ENCODE data around the gene AAK1.

AAK1 gene

GRCh38 chr2:69521747-69522146 lies 121.8 kb downstream of the AAK1 start:
- DNase-seq: no peak

- DNase-seq: no peak
These were observed 124.7 kb downstream of the AAK1 start for GRCh38 chr2:69518841-69519240.

- no peak for DNase-seq
These were observed 126.1 kb downstream of the AAK1 start for GRCh38 chr2:69517410-69517809.

GRCh38 chr2:69514819-69515218 lies 128.7 kb downstream of the AAK1 start:
- no peak for DNase-seq

GRCh38 chr2:69514406-69514805 lies 129.1 kb downstream of the AAK1 start:
- no peak for DNase-seq

GRCh38 chr2:69512446-69512845 lies 131.1 kb downstream of the AAK1 start:
- DNase-seq: no peak

- no peak for DNase-seq
These were observed 133.3 kb downstream of the AAK1 start for GRCh38 chr2:69510204-69510603.

GRCh38 chr2:69509750-69510140 lies 133.8 kb downstream of the AAK1 start:
- DNase-seq: no peak

- DNase-seq: peak; percentile 86
These were observed 134.4 kb downstream of the AAK1 start for GRCh38 chr2:69509011-69509749.

GRCh38 chr2:69505710-69506109 lies 137.8 kb downstream of the AAK1 start:
- no peak for DNase-seq

- no peak for DNase-seq
These were observed 142.2 kb downstream of the AAK1 start for GRCh38 chr2:69501301-69501700.

- no peak for DNase-seq
These were observed 143.6 kb downstream of the AAK1 start for GRCh38 chr2:69499966-69500365.

GRCh38 chr2:69499242-69499641 lies 144.3 kb downstream of the AAK1 start:
- DNase-seq: no peak

GRCh38 chr2:69495861-69496260 lies 147.7 kb downstream of the AAK1 start:
- no peak for DNase-seq

- no peak for DNase-seq
These were observed 148.5 kb downstream of the AAK1 start for GRCh38 chr2:69495008-69495407.

GRCh38 chr2:69494126-69494525 lies 149.4 kb downstream of the AAK1 start:
- no peak for DNase-seq

- no peak for DNase-seq
These were observed 150.3 kb downstream of the AAK1 start for GRCh38 chr2:69493268-69493667.

- DNase-seq: no peak
These were observed 151.7 kb downstream of the AAK1 start for GRCh38 chr2:69491864-69492263.

- DNase-seq: no peak
These were observed 153.1 kb downstream of the AAK1 start for GRCh38 chr2:69490486-69490885.

GRCh38 chr2:69489793-69490192 lies 153.7 kb downstream of the AAK1 start:
- no peak for DNase-seq

- DNase-seq: peak; percentile 64
These were observed 159.8 kb downstream of the AAK1 start for GRCh38 chr2:69483696-69484095.

- peak; percentile 35 for DNase-seq
These were observed 160.5 kb downstream of the AAK1 start for GRCh38 chr2:69483024-69483423.

GRCh38 chr2:69482471-69482870 lies 161.1 kb downstream of the AAK1 start:
- peak; percentile 80 for DNase-seq

GRCh38 chr2:69481421-69481820 lies 162.1 kb downstream of the AAK1 start:
- DNase-seq: no peak

- DNase-seq: no peak
These were observed 165.9 kb downstream of the AAK1 start for GRCh38 chr2:69477627-69478026.

Measured in DMS79 (cell line).